Stimulated activated CD8-positive, alpha-beta memory T cell treated with anti-CD3 and anti-CD28 coated beads, Interleukin-7, amount 100 ng/mL, for 24 hours (primary cell): ENCODE results near the gene SCARF2.
"Not testable (repeated sequence)": the region's sequence is repeated elsewhere in the genome, so short reads cannot be mapped to it uniquely, and the experiment has no call there.

Experiments
- DNase-seq: peaks from one replicate; pipeline ENCODE4 v3.0.0-alpha.2; 2020; ENCODE audit warnings: low read depth

Gene SCARF2

GRCh38 chr22:20437613-20438426, at the start of gene SCARF2:
TSS of gene SCARF2 (minus strand) at chr22:20437825. CDS start at chr22:20437754, 71 bp downstream.
- no peak for DNase-seq

- DNase-seq: no peak
Measured at GRCh38 chr22:20486229-20486628, 48.6 kb upstream of the SCARF2 start.

GRCh38 chr22:20484948-20485683, 47.5 kb upstream of the SCARF2 start:
- DNase-seq: no peak

- no peak for DNase-seq
Measured at GRCh38 chr22:20483771-20484170, 46.1 kb upstream of the SCARF2 start.

GRCh38 chr22:20483143-20483506, 45.5 kb upstream of the SCARF2 start:
- not testable (repeated sequence) for DNase-seq

GRCh38 chr22:20479612-20480196, 42.1 kb upstream of the SCARF2 start:
- no peak for DNase-seq

GRCh38 chr22:20478059-20478458, 40.4 kb upstream of the SCARF2 start:
- DNase-seq: not testable (repeated sequence)

GRCh38 chr22:20475569-20475968, 37.9 kb upstream of the SCARF2 start:
- not testable (repeated sequence) for DNase-seq

GRCh38 chr22:20475115-20475436, 37.5 kb upstream of the SCARF2 start:
- no peak for DNase-seq

GRCh38 chr22:20472629-20473442, 35.2 kb upstream of the SCARF2 start:
- DNase-seq: no peak

GRCh38 chr22:20471126-20471833, 33.7 kb upstream of the SCARF2 start:
- no peak for DNase-seq

- DNase-seq: not testable (repeated sequence)
Measured at GRCh38 chr22:20470525-20470924, 32.9 kb upstream of the SCARF2 start.

- DNase-seq: no peak
Measured at GRCh38 chr22:20469110-20469868, 31.7 kb upstream of the SCARF2 start.

GRCh38 chr22:20466659-20467379, 29.2 kb upstream of the SCARF2 start:
- no peak for DNase-seq

- no peak for DNase-seq
Measured at GRCh38 chr22:20465759-20466077, 28.1 kb upstream of the SCARF2 start.

GRCh38 chr22:20464912-20465758, 27.5 kb upstream of the SCARF2 start:
- DNase-seq: no peak

GRCh38 chr22:20464096-20464614, 26.5 kb upstream of the SCARF2 start:
- peak; percentile 14 for DNase-seq

GRCh38 chr22:20463324-20464095, 25.9 kb upstream of the SCARF2 start:
- DNase-seq: no peak
